DND-41 (cell line): ENCODE measurements around the gene OR4N2.
"Not testable (repeated sequence)": the region's sequence is repeated elsewhere in the genome, so short reads cannot be mapped to it uniquely, and the experiment has no call there.

Source experiments
- ATAC-seq: fragments of 200-7000 bp; cut with Tn5 transposase; 3 replicates; pipeline ENCODE4 v1.9.1; 2021; ENCODE audit warnings: low read depth; ENCODE audit not compliant: insufficient read depth
- DNase-seq: peaks from one replicate; pipeline ENCODE4 v3.0.0-alpha.2; 2020
- H2AFZ ChIP-seq: 2 replicates; pipeline ENCODE4 v1.6.0; 2012; ENCODE audit warnings: low read depth, low read length
- H3K27ac ChIP-seq: 2 replicates; pipeline ENCODE4 v1.5.1; 2012; ENCODE audit warnings: low read length, inconsistent platforms
- H3K27me3 ChIP-seq: fragments of 200-600 bp; sonication (generic); 2 replicates; pipeline ENCODE4 v1.6.0; 2012; ENCODE audit warnings: low read length, mild to moderate bottlenecking, inconsistent platforms; ENCODE audit not compliant: insufficient read depth, poor library complexity
- H3K36me3 ChIP-seq: 2 replicates; pipeline ENCODE4 v1.5.1; 2012; ENCODE audit warnings: low read length, inconsistent platforms; ENCODE audit not compliant: insufficient read depth
- H3K4me1 ChIP-seq: 2 replicates; pipeline ENCODE4 v1.5.1; 2012; ENCODE audit warnings: mild to moderate bottlenecking, low read length; ENCODE audit not compliant: insufficient read depth
- H3K4me2 ChIP-seq: 2 replicates; pipeline ENCODE4 v1.6.0; 2012; ENCODE audit warnings: mild to moderate bottlenecking, moderate library complexity, low read length, inconsistent platforms; ENCODE audit not compliant: insufficient read depth
- H3K4me3 ChIP-seq, 2 experiments: fragments of 200-600 bp in 1 of 2; shearing (Covaris generic) in 1 of 2; 2 replicates each; pipeline ENCODE4 v1.5.1; 2012 to 2016; ENCODE audit warnings: inconsistent platforms in 2 of 2, low read length in 2 of 2, mild to moderate bottlenecking in 2 of 2, low read depth in 1 of 2, moderate library complexity in 1 of 2
- H3K79me2 ChIP-seq: 2 replicates; pipeline ENCODE4 v1.6.0; 2012; ENCODE audit warnings: low read length, inconsistent platforms; ENCODE audit not compliant: insufficient read depth
- H3K9ac ChIP-seq: 2 replicates; pipeline ENCODE4 v1.6.0; 2012; ENCODE audit warnings: low read depth, mild to moderate bottlenecking, inconsistent platforms, low read length, moderate library complexity
- H3K9me3 ChIP-seq: 2 replicates; pipeline ENCODE4 v1.5.1; 2012; ENCODE audit warnings: low read length, moderate library complexity, mild to moderate bottlenecking, inconsistent platforms; ENCODE audit not compliant: insufficient read depth, severe bottlenecking
- H4K20me1 ChIP-seq: 2 replicates; pipeline ENCODE4 v1.6.0; 2012; ENCODE audit warnings: low read length; ENCODE audit not compliant: insufficient read depth
- EZH2 ChIP-seq: IDR thresholded peaks from 3 replicates; pipeline ENCODE4 v1.6.1; 2012; ENCODE audit warnings: borderline replicate concordance, low read depth, mild to moderate bottlenecking, moderate library complexity, low read length, inconsistent platforms; ENCODE audit not compliant: severe bottlenecking
- TF ChIP-seq, protein P1 (sequence below): IDR thresholded peaks from 2 replicates; pipeline ENCODE4 v1.5.1; 2012; ENCODE audit warnings: borderline replicate concordance, low read length, moderate library complexity, mild to moderate bottlenecking; ENCODE audit not compliant: poor library complexity, severe bottlenecking; ENCODE audit errors: extremely low read depth

OR4N2 gene

GRCh38 chr14:19775587-19775986, 28.0 kb upstream of the OR4N2 start:
- Histone ChIP-seq H3K4me2 (no peak overlapping the region), H3K79me2 (no peaks in the 10 kb centered on the region), H3K36me3 (no peaks in the 10 kb centered on the region), H3K27me3 (peaks cover 5% of the 10 kb centered on the region), H3K27ac (no peak overlapping the region), H4K20me1 (no peaks in the 10 kb centered on the region), H3K9me3 (peaks cover 12% of the 10 kb centered on the region), H3K4me3 (no peak overlapping the region), H3K9ac (no peak overlapping the region), H2AFZ (no peak overlapping the region), H3K4me1 (no peaks in the 10 kb centered on the region)
- DNase-seq, result no peak
- no peak for ATAC-seq
- TF ChIP-seq EZH2, result no peak
- TF ChIP-seq, protein P1, sequence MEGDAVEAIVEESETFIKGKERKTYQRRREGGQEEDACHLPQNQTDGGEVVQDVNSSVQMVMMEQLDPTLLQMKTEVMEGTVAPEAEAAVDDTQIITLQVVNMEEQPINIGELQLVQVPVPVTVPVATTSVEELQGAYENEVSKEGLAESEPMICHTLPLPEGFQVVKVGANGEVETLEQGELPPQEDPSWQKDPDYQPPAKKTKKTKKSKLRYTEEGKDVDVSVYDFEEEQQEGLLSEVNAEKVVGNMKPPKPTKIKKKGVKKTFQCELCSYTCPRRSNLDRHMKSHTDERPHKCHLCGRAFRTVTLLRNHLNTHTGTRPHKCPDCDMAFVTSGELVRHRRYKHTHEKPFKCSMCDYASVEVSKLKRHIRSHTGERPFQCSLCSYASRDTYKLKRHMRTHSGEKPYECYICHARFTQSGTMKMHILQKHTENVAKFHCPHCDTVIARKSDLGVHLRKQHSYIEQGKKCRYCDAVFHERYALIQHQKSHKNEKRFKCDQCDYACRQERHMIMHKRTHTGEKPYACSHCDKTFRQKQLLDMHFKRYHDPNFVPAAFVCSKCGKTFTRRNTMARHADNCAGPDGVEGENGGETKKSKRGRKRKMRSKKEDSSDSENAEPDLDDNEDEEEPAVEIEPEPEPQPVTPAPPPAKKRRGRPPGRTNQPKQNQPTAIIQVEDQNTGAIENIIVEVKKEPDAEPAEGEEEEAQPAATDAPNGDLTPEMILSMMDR, result no peak

DNA sequence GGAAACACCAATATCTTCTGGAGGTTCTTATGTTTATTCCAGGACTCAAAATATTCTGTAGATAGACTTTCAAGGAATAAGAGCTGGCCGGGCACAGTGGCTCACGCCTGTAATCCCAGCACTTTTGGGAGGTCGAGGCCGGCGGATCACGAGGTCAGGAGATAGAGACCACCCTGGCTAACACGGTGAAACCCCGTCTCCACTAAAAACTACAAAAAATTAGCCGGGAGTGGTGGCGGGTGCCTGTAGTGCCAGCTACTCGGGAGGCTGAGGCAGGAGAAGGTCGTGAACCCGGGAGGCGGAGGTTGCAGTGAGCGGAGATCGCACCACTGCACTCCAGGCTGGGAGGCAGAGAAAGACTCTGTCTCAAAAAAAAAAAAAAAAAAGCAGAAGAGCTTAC, 17.7 kb upstream of the OR4N2 start:
- H3K9ac ChIP-seq, ATAC-seq: not testable (repeated sequence)

GRCh38 chr14:19787318-19787717, 16.3 kb upstream of the OR4N2 start:
- not testable (repeated sequence) for H4K20me1 ChIP-seq, H3K4me1 ChIP-seq, H3K27ac ChIP-seq, H3K27me3 ChIP-seq, H2AFZ ChIP-seq, H3K9ac ChIP-seq, H3K4me2 ChIP-seq, H3K79me2 ChIP-seq, H3K4me3 ChIP-seq, H3K9me3 ChIP-seq, DNase-seq, ATAC-seq, H3K36me3 ChIP-seq

More for the DNA sequence above, 17.7 kb upstream of the OR4N2 start:
- not testable (repeated sequence) for H3K4me2 ChIP-seq, H3K27ac ChIP-seq, H3K36me3 ChIP-seq, H2AFZ ChIP-seq, DNase-seq, H3K4me3 ChIP-seq, H3K4me1 ChIP-seq, H3K79me2 ChIP-seq, H4K20me1 ChIP-seq, H3K9me3 ChIP-seq, H3K27me3 ChIP-seq

DNA sequence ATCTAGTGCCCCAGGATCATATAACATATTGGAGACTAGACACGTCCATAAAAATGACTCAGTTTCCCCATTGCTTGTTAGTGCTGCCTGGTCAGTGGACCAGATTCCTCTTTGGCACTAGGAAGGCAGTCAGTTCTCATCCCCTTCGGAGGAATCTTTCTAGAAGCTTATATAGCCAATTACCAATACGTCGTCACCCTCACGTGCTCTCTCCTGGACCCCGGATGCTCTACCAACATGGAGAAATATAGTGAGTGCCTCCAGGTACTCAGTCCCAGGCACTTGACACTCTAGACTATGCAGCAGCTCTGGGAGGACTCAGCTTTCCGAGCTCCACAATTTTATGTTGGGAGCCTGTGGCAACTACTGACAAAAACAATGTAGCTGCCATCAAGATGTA, 15.4 kb upstream of the OR4N2 start:
- H3K9me3 ChIP-seq, result not testable (repeated sequence)

DNA sequence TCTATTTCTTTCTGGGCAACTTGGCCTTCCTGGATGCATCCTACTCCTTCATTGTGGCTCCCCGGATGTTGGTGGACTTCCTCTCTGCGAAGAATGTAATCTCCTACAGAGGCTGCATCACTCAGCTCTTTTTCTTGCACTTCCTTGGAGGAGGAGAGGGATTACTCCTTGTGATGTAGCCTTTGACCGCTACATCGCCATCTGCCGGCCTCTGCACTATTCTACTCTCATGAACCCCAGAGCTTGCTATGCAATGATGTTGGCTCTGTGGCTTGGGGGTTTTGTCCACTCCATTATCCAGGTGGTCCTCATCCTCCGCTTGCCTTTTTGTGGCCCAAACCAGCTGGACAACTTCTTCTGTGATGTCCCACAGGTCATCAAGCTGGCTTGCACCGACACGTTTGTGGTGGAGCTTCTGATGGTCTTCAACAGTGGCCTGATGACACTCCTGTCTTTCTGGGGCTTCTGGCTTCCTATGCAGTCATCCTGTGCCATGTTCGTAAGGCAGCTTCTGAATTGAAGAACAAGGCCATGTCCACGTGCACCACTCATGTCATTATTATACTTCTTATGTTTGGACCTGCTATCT, 7.0 kb upstream of the OR4N2 start:
- H3K4me2 ChIP-seq, H3K4me1 ChIP-seq, H4K20me1 ChIP-seq, H3K27ac ChIP-seq, H3K36me3 ChIP-seq, H3K27me3 ChIP-seq, H3K4me3 ChIP-seq, H3K79me2 ChIP-seq, H2AFZ ChIP-seq, H3K9ac ChIP-seq, H3K9me3 ChIP-seq, ATAC-seq, DNase-seq: not testable (repeated sequence)

More for the DNA sequence above, 15.4 kb upstream of the OR4N2 start:
- H2AFZ ChIP-seq, H3K36me3 ChIP-seq, H3K27me3 ChIP-seq, H3K79me2 ChIP-seq, ATAC-seq, H3K4me2 ChIP-seq, H3K4me1 ChIP-seq, H4K20me1 ChIP-seq, H3K27ac ChIP-seq, H3K9ac ChIP-seq, DNase-seq, H3K4me3 ChIP-seq: not testable (repeated sequence)
